Measurements from ENCODE around the gene PAK3.

PAK3 gene

DNA sequence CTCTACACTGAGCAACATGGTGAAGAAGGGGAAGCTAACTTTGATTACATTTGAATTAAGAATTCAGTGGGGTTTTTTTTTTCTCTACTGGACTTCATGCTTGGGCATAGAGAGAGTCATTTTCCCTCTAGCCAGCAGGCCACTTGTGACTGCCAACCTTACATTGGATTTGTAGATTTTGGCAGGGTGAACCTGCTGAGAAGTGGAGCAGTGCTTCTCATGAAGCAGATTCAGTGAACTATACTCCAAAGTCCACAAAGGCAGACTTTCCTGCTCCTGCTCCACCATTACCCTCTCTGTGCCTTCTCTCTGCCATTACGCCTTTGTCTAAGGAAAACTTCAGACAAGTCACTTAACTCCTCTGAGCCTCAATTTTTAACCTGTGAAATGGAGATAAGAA is 69.9 kb downstream of the PAK3 start:
- Histone ChIP-seq H3K27me3 (no peaks in the 10 kb centered on the region), H3K4me1 (ENCODE audit: control insufficient read depth in 1 of 2, insufficient read depth in 1 of 2, low read depth in 1 of 2, low read length in 1 of 2) (peaks cover 8 to 12% of the 10 kb centered on the region in 2 experiments), H3K9me3 (no peaks in the 10 kb centered on the region), H3K36me3 (no peaks in the 10 kb centered on the region), H3K4me3 (ENCODE audit: low read depth in 1 of 2, low read length in 1 of 2) (no peak overlapping the region), H3K27ac (no peak overlapping the region)
- TF ChIP-seq, protein P1, sequence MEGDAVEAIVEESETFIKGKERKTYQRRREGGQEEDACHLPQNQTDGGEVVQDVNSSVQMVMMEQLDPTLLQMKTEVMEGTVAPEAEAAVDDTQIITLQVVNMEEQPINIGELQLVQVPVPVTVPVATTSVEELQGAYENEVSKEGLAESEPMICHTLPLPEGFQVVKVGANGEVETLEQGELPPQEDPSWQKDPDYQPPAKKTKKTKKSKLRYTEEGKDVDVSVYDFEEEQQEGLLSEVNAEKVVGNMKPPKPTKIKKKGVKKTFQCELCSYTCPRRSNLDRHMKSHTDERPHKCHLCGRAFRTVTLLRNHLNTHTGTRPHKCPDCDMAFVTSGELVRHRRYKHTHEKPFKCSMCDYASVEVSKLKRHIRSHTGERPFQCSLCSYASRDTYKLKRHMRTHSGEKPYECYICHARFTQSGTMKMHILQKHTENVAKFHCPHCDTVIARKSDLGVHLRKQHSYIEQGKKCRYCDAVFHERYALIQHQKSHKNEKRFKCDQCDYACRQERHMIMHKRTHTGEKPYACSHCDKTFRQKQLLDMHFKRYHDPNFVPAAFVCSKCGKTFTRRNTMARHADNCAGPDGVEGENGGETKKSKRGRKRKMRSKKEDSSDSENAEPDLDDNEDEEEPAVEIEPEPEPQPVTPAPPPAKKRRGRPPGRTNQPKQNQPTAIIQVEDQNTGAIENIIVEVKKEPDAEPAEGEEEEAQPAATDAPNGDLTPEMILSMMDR (IDR thresholded peaks at IDR 0.05), result no peak

DNA sequence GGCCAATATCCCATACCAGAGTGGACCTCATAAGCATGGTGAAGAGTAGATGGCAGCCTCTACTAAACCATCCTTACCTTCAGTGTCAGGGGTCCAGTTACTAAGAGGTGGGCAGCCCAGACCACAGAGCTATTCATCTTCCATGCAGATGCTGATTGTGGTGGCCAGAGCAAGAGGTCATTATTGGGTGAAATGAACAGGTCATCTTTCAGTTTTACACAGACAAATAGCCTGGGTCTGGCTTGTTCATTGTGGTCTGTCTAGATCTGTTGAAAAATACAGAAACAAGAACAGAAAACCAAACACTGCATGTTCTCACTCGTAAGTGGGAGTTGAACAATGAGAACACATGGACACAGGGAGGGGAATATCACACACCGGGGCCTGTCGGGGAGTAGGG is 71.3 kb downstream of the PAK3 start:
- Histone ChIP-seq H3K27ac (no peak overlapping the region), H3K27me3 (no peaks in the 10 kb centered on the region), H3K9me3 (no peaks in the 10 kb centered on the region), H3K36me3 (no peaks in the 10 kb centered on the region), H3K4me1 (ENCODE audit: control insufficient read depth in 1 of 2, insufficient read depth in 1 of 2, low read depth in 1 of 2, low read length in 1 of 2) (peaks cover 8 to 12% of the 10 kb centered on the region in 2 experiments), H3K4me3 (ENCODE audit: low read depth in 1 of 2, low read length in 1 of 2) (no peak overlapping the region)
- TF ChIP-seq, protein P1 (IDR thresholded peaks at IDR 0.05), result no peak

DNA sequence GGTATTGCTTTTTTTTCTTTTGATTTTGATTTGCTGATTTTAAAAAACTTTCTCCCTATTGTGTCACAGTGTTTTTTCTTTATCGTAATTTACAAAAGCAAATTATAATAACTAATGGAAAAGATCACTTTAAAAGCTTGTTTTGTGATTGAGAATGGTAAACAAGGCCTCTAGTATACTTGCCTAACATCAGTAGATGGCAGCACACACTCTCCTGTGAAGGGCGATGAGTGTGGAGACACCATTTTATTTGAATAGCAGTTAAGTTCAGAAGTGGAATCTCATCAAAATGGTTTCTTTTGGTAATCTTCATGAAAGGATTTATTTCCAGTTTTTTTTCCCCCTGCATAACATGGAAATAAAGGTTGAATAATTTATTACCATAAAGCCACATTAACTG is 72.3 kb downstream of the PAK3 start:
- H3K4me3 ChIP-seq (ENCODE audit: low read depth in 1 of 2, low read length in 1 of 2), result no peak overlapping the region
- no peak overlapping the region for H3K27ac ChIP-seq
- no peaks in the 10 kb centered on the region for H3K36me3 ChIP-seq
- TF ChIP-seq, protein P1 (IDR thresholded peaks at IDR 0.05), result no peak
- no peaks in the 10 kb centered on the region for H3K27me3 ChIP-seq
- peaks cover 8 to 12% of the 10 kb centered on the region in 2 experiments for H3K4me1 ChIP-seq (ENCODE audit: control insufficient read depth in 1 of 2, insufficient read depth in 1 of 2, low read depth in 1 of 2, low read length in 1 of 2)
- no peaks in the 10 kb centered on the region for H3K9me3 ChIP-seq

DNA sequence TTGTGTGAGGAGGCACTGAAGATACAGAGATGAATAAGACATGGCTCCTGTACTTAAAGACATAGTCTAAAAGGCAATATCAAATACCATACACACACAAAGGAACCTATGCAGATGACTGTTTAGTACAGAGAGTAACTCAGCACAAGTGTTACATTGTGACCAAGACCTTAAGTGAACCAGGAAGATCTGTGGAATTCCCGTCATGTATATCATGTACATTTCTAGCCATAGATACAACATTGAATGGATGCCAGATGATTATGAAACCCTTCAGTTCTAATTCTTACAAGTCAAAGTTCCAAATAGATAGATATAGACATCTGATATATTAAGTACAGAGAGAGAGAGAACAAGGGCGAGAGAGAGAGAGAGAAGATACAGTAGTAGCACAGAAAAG is 73.2 kb downstream of the PAK3 start:
- TF ChIP-seq, protein P1 (IDR thresholded peaks at IDR 0.05), result no peak
- H3K4me3 ChIP-seq (ENCODE audit: low read depth in 1 of 2, low read length in 1 of 2), result no peak overlapping the region
- H3K27me3 ChIP-seq, result no peaks in the 10 kb centered on the region
- no peak overlapping the region for H3K27ac ChIP-seq
- no peaks in the 10 kb centered on the region for H3K9me3 ChIP-seq
- H3K4me1 ChIP-seq (ENCODE audit: control insufficient read depth in 1 of 2, insufficient read depth in 1 of 2, low read depth in 1 of 2, low read length in 1 of 2), result peaks cover 8 to 12% of the 10 kb centered on the region in 2 experiments
- H3K36me3 ChIP-seq, result no peaks in the 10 kb centered on the region

DNA sequence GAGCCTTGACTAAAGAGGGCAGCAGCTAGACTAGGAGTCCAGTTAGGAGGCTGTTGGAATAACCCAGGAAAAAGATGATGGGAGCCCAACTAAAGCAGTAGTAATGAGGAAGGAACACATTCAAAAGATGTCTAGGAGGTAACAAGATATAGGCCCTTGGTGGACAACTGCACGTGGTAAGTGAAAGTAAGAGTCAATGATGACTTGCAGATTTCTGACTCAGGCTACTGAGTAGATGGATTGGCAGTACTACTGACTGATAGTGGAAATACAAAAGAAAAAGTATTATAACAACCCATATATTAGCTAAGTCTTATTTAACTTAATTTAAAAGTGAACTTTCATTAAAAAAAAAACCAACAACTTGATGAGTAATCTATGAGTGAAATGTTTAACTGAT is 74.0 kb downstream of the PAK3 start:
- peaks cover 8 to 12% of the 10 kb centered on the region in 2 experiments for H3K4me1 ChIP-seq (ENCODE audit: control insufficient read depth in 1 of 2, insufficient read depth in 1 of 2, low read depth in 1 of 2, low read length in 1 of 2)
- no peak overlapping the region for H3K27ac ChIP-seq
- TF ChIP-seq, protein P1 (IDR thresholded peaks at IDR 0.05), result no peak
- no peaks in the 10 kb centered on the region for H3K9me3 ChIP-seq
- H3K4me3 ChIP-seq (ENCODE audit: low read depth in 1 of 2, low read length in 1 of 2), result no peak overlapping the region
- no peaks in the 10 kb centered on the region for H3K27me3 ChIP-seq
- H3K36me3 ChIP-seq, result no peaks in the 10 kb centered on the region

DNA sequence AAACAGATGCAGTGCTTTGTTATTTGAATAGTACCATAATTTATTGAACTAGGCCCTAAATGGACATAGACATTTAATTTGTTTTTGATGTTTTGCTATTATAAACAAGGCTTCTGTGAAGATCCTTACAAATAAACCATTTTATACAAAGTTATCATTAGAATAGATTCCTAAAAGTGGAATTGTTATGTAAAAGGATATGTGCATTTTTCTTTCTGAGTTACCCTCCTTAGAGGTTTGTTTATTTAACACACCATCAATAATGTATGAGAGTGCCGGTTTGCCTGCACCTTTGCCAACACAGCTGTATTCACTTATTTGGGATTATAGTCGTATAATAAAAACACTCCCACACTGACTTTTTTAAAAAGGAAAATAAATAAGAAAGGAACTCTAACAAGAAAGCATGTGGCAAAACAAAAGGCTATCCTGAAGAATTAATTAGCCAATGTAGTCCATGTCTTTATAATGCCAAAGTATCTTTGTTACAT is 84.8 kb downstream of the PAK3 start:
- no peaks in the 10 kb centered on the region for H3K27me3 ChIP-seq
- H3K9me3 ChIP-seq, result no peaks in the 10 kb centered on the region
- H3K36me3 ChIP-seq, result no peaks in the 10 kb centered on the region
- H3K4me1 ChIP-seq (ENCODE audit: control insufficient read depth in 1 of 2, insufficient read depth in 1 of 2, low read depth in 1 of 2, low read length in 1 of 2), result no peaks in the 10 kb centered on the region
- H3K4me3 ChIP-seq (ENCODE audit: low read depth in 1 of 2, low read length in 1 of 2), result no peak overlapping the region
- no peak overlapping the region for H3K27ac ChIP-seq
- TF ChIP-seq, protein P1 (IDR thresholded peaks at IDR 0.05), result no peak
